Endothelial cell of umbilical vein (primary cell): ENCODE results near the gene ETFB. TPM values are rescaled to one million over a fixed set of nuclear protein-coding genes. Genes with fewer than 3 reads are reported as not detected.

Experiments used
- BruUV-seq: library from RNA; stranded (reverse); fragments of 400-500 nt; replicated peaks from 2 replicates; lab custom pipeline; 2021; lab: Mats Ljungman, UMichigan
- CTCF ChIA-PET: fragments of 300-600, 350-600 bp; sonication (Branson Sonifier 250); formaldehyde crosslinking; loops from one replicate; lab custom pipeline; 2021; ENCODE audit warnings: antibody characterized with exemption, inconsistent platforms; lab: Charles Lee
- POLR2A ChIA-PET: fragments of 300-600, 350-600 bp; sonication (Branson Sonifier 250); formaldehyde crosslinking; loops from one replicate; lab custom pipeline; 2021; ENCODE audit warnings: antibody characterized with exemption, inconsistent platforms; lab: Charles Lee
- DNase-seq: peaks from one replicate; pipeline ENCODE4 v3.0.0-alpha.2; 2011; ENCODE audit warnings: low read depth, low spot score
- FAIRE-seq: peaks from 2 replicates; lab custom pipeline; 2011; peaks lifted over from hg19 to GRCh38; lab: Jason Lieb, UNC
- H2AFZ ChIP-seq: 2 replicates; pipeline ENCODE4 v1.6.0; 2012; ENCODE audit warnings: low read depth, low read length, control low read depth, inconsistent platforms
- H3K27ac ChIP-seq: 2 replicates; pipeline ENCODE4 v1.5.1; 2011; ENCODE audit warnings: low read depth, mild to moderate bottlenecking, control low read depth, low read length, moderate library complexity; ENCODE audit not compliant: insufficient read depth
- H3K27me3 ChIP-seq, 2 experiments: 2 replicates each; pipeline versions ENCODE4 v1.6.0 to v1.6.1; 2011; ENCODE audit warnings: low read length in 2 of 2, mixed read lengths in 1 of 2; ENCODE audit not compliant: control insufficient read depth in 2 of 2, insufficient read depth in 2 of 2
- H3K36me3 ChIP-seq, 2 experiments: 2 replicates in 1 of 2; 3 replicates in 1 of 2; pipeline ENCODE4 v1.5.1; 2011; ENCODE audit warnings: low read length in 2 of 2, mild to moderate bottlenecking in 1 of 2, moderate library complexity in 1 of 2; ENCODE audit not compliant: control insufficient read depth in 2 of 2, insufficient read depth in 2 of 2; ENCODE audit errors: extremely low read depth in 1 of 2
- H3K4me1 ChIP-seq: 3 replicates; pipeline ENCODE4 v1.5.1; 2011; ENCODE audit warnings: mild to moderate bottlenecking, low read length; ENCODE audit not compliant: control insufficient read depth, insufficient read depth; ENCODE audit errors: extremely low read depth
- H3K4me2 ChIP-seq: 2 replicates; pipeline ENCODE4 v1.6.1; 2011; ENCODE audit warnings: low read length, control low read depth, mixed read lengths; ENCODE audit not compliant: insufficient read depth
- H3K4me3 ChIP-seq, 3 experiments: fragments of 200-600 bp in 1 of 3; sonication (generic), shearing (Covaris generic) in 1 of 3; replicated peaks in 1 of 3; 2 replicates each; pipeline ENCODE4 v1.5.1; 2011 to 2016; ENCODE audit warnings: control low read depth in 3 of 3, low read length in 3 of 3, mild to moderate bottlenecking in 2 of 3, inconsistent platforms in 1 of 3, low read depth in 1 of 3, moderate library complexity in 1 of 3; ENCODE audit not compliant: insufficient read depth in 1 of 3
- H3K79me2 ChIP-seq: 2 replicates; pipeline ENCODE4 v1.6.0; 2012; ENCODE audit warnings: low read length, inconsistent platforms; ENCODE audit not compliant: control insufficient read depth, insufficient read depth
- H3K9ac ChIP-seq: replicated peaks from 2 replicates; pipeline ENCODE3; 2011; ENCODE audit warnings: low read length, control low read depth; ENCODE audit not compliant: insufficient read depth; ENCODE audit errors: extremely low read depth
- H3K9me1 ChIP-seq: replicated peaks from 3 replicates; pipeline ENCODE4 v1.6.0; 2011; ENCODE audit warnings: mild to moderate bottlenecking, low read length; ENCODE audit not compliant: control insufficient read depth, insufficient read depth; ENCODE audit errors: extremely low read depth
- H3K9me3 ChIP-seq: replicated peaks from 2 replicates; pipeline ENCODE4 v1.5.1; 2012; ENCODE audit warnings: low read length, inconsistent platforms; ENCODE audit not compliant: control insufficient read depth, insufficient read depth
- H4K20me1 ChIP-seq: replicated peaks from 2 replicates; pipeline ENCODE3; 2011; ENCODE audit warnings: mild to moderate bottlenecking, low read length; ENCODE audit not compliant: control insufficient read depth, insufficient read depth; ENCODE audit errors: extremely low read depth
- CTCF ChIP-seq, 2 donors: IDR thresholded peaks; 1 replicate in 1 of 2; 2 replicates in 1 of 2; pipeline ENCODE4 v1.5.1; 2011; ENCODE audit warnings: low read length in 2 of 2, mild to moderate bottlenecking in 2 of 2, moderate library complexity in 2 of 2, control low read depth in 1 of 2, inconsistent platforms in 1 of 2, low read depth in 1 of 2; ENCODE audit not compliant: insufficient read depth in 1 of 2; ENCODE audit errors: extremely low read depth in 1 of 2
- EZH2 ChIP-seq: IDR thresholded peaks from 2 replicates; pipeline ENCODE4 v1.6.1; 2012; ENCODE audit warnings: borderline replicate concordance, low read depth, mild to moderate bottlenecking, moderate library complexity, low read length, inconsistent platforms; ENCODE audit not compliant: severe bottlenecking
- FOS ChIP-seq: IDR thresholded peaks from 2 replicates; pipeline ENCODE4 v1.6.1; 2011; ENCODE audit warnings: mild to moderate bottlenecking, low read length, moderate library complexity, borderline replicate concordance; ENCODE audit not compliant: insufficient read depth
- GATA2 ChIP-seq: IDR thresholded peaks from 2 replicates; pipeline ENCODE4 v1.7.0; 2011; ENCODE audit warnings: low read depth, mild to moderate bottlenecking, moderate library complexity, mixed read lengths, low read length; ENCODE audit not compliant: insufficient read length, insufficient read depth
- JUN ChIP-seq: IDR thresholded peaks from 2 replicates; pipeline ENCODE4 v1.6.1; 2011; ENCODE audit warnings: borderline replicate concordance, low read depth; ENCODE audit not compliant: insufficient read length, insufficient read depth
- MAX ChIP-seq: IDR thresholded peaks from 2 replicates; pipeline ENCODE4 v1.6.1; 2011; ENCODE audit not compliant: insufficient read depth, insufficient read length
- MYC ChIP-seq: IDR thresholded peaks from one replicate; pipeline ENCODE4 v1.6.1; 2011; ENCODE audit warnings: mild to moderate bottlenecking, low read depth, low read length
- POLR2A ChIP-seq: IDR thresholded peaks from 2 replicates; pipeline ENCODE4 v1.6.1; 2012; ENCODE audit warnings: low read depth, mild to moderate bottlenecking, control low read depth, low read length
- POLR2AphosphoS5 ChIP-seq: IDR thresholded peaks from 2 replicates; pipeline ENCODE4 v1.6.1; 2012; ENCODE audit warnings: low read depth, mild to moderate bottlenecking, control low read depth, low read length, moderate library complexity; ENCODE audit not compliant: insufficient read depth
- dilution Hi-C: fragments of 300-500 bp; cut with MboI; formaldehyde crosslinking; loops from one replicate; pipeline ENCODE4 v1.15.0; 2019; ENCODE audit warnings: low sequenced_read_pairs; ENCODE audit not compliant: extremely low pct_ligation_motif_present
- intact Hi-C: fragments of 100-400 bp; cut with micrococcal nuclease; formaldehyde crosslinking; loops from one replicate; pipeline ENCODE4 v1.10.0; 2022
- polyA plus RNA-seq, 4 experiments: library from polyadenylated mRNA; depleted of rRNA in 3 of 4; stranded (reverse) in 3 of 4; unstranded in 1 of 4; fragments of >200 nt; gene quantifications; 2 replicates each; pipeline versions ENCODE4 v1.2.1 to v1.2.3, GENCODE V29; 2011 to 2012; ENCODE audit warnings: missing spikeins in 1 of 4
- total RNA-seq: library from RNA; stranded (reverse); gene quantifications from 2 replicates; pipeline ENCODE4 v1.2.3, GENCODE V29; 2021

ETFB gene
- total and polyA plus RNA-seq, 2 donors (not counting 3 experiments of a cell fraction or from before 2014, with no cell fraction given) = 54.1 to 99.2 TPM

DNA sequence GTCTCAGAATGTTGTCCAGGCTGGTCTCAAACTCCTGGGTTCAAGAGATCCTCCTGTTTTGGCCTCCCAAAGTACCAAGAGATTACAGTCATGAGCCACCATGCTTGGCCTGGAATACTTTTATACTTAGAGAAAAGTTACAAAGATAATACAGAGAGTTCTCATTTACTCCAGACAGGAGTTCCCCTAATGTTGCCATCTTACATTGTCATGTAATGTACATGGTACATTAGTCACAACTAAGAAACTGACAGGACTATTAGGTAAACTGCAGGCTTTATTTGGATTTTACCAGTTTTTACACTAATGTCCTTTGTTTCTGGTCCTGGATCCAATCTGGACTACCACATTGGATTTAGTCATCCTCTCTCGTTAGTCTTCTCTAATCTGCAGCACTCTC lies 26.5 kb upstream of the ETFB start:
- intact Hi-C loops = no loop called here
- no peak for DNase-seq
- CTCF ChIA-PET = interaction anchor here (1.0 kb wide), 1 partner anchor 264 kb away, joined by 3 read pairs; no protein-coding TSS in a partner anchor
- Histone ChIP-seq H3K4me2 (no peak overlapping the region), H3K9ac (no peak overlapping the region), H3K27ac (no peak overlapping the region), H2AFZ (no peak overlapping the region), H3K36me3 (no peaks in the 10 kb centered on the region), H4K20me1 (no peaks in the 10 kb centered on the region), H3K27me3 (no peaks in the 10 kb centered on the region), H3K9me1 (no peaks in the 10 kb centered on the region), H3K4me3 (no peak overlapping the region), H3K79me2 (no peaks in the 10 kb centered on the region), H3K4me1 (peaks cover 8% of the 10 kb centered on the region), H3K9me3 (no peaks in the 10 kb centered on the region)
- BruUV-seq = no TSS peak
- dilution Hi-C loops = no loop called here
- POLR2A ChIA-PET = no interaction called here
- FAIRE-seq = no peak
- TF ChIP-seq MAX (no peak), FOS (no peak), POLR2A (no peak), MYC (no peak), CTCF (IDR thresholded peaks at IDR 0.05; ENCODE audit: extremely low read depth in 1 of 2, insufficient read depth in 1 of 2, low read depth in 1 of 2, low read length in 2 of 2) (no peak), GATA2 (no peak), JUN (no peak), EZH2 (no peak), POLR2AphosphoS5 (no peak)
